HG03378 (cell line): Measurements from ENCODE around the gene BLTP2.
"Not testable (repeated sequence)": the region's sequence is repeated elsewhere in the genome, so short reads cannot be mapped to it uniquely, and the experiment has no call there.

Source experiments
- ATAC-seq: cut with Tn5 transposase; IDR thresholded peaks from one replicate; pipeline ENCODE4 v1.9.1; 2021; ENCODE audit warnings: mild to moderate bottlenecking, moderate library complexity; ENCODE audit not compliant: unreplicated experiment

The BLTP2 gene

DNA sequence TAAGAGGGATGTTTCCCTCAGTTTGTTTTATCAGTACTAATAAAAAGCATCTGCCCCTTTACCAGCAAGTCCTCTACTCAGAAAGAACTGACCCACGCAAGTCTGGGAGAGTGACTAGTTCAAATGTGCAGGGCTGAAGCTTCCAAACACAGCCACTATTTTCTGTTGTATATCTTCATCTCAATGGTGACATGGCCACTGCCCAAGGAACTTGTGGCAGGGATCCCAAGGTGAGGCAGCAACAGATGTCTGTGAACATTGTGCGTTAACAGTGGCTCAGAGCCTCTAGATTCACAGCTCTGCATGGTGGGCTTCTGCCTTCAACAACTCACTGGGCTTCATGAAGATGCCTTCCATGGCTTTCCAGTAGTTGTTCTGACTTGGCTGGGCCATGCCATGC lies 3.7 kb upstream of the BLTP2 start:
- no peak for ATAC-seq

GRCh38 chr17:28646039-28646754 lies 1.2 kb upstream of the BLTP2 start:
- ATAC-seq, result no peak

DNA sequence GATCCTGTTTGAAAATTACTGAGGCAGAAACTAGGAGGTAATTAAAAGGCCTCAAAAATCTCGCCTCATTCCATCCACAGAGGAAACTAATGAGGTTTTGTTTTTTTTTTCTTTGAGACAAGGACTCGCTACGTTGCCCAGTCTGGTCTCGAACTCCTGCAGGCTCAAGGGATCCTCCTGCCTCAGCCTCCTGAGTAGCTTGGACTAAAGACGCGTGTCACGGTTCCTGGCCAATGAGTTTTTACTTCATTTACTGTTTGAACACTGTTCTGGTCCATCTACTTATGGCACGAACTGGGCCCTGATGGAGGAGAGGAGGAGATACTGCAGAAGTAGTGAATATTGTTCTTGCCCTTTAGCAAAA lies 600 bp upstream of the BLTP2 start:
- ATAC-seq, result no peak

- no peak for ATAC-seq
These were observed 773 bp downstream of the BLTP2 start for GRCh38 chr17:28643983-28644786.

DNA sequence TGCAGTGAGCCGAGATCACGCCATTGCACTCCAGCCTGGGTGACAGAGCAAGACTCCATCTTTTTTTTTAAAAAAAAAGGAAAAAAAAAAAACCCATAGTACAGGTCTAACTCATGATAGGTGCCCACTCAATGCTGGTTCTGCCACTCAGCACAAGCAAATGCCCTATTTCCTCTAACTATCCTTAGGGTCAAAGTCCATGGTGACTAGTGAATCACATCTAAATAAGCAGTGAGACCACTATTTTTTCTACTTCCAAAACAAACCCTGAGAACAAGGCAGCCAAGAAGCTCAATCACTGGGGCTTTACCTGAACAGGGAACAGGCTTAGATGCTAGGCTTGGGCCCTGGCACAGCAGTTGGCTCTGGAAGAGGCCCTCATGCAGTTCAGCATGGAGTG lies 3.4 kb downstream of the BLTP2 start:
- no peak for ATAC-seq

GRCh38 chr17:28635506-28635905 lies 9.5 kb downstream of the BLTP2 start:
- no peak for ATAC-seq

- ATAC-seq, result no peak
These were observed 10.6 kb downstream of the BLTP2 start for GRCh38 chr17:28634206-28634865.

- no peak for ATAC-seq
These were observed 18.1 kb downstream of the BLTP2 start for GRCh38 chr17:28626818-28627217.

- ATAC-seq, result no peak
These were observed 20.8 kb downstream of the BLTP2 start for GRCh38 chr17:28624148-28624547.

- no peak for ATAC-seq
These were observed 21.3 kb downstream of the BLTP2 start for GRCh38 chr17:28623696-28624095.

DNA sequence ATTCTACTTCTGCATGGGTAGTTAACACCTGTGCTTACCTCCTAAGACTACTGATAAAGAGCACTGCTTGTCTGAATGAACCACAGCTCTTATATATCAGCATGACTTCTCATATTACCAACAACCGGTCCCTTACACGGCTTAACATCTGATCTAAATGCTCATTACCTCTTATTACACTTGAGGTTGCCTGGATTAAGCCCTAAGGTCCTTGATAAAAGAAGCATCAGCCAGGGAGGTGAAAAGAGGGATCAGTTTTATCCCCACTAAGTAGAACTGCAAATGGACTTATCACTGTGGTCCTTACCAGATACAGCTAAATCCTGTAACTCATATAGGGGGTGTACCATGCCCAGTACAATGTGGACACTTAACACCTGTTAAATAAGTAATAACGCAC lies 22.8 kb downstream of the BLTP2 start:
- no peak for ATAC-seq

GRCh38 chr17:28620010-28620409 lies 24.9 kb downstream of the BLTP2 start:
- no peak for ATAC-seq

GRCh38 chr17:28618464-28618863 lies 26.5 kb downstream of the BLTP2 start:
- ATAC-seq, result no peak

DNA sequence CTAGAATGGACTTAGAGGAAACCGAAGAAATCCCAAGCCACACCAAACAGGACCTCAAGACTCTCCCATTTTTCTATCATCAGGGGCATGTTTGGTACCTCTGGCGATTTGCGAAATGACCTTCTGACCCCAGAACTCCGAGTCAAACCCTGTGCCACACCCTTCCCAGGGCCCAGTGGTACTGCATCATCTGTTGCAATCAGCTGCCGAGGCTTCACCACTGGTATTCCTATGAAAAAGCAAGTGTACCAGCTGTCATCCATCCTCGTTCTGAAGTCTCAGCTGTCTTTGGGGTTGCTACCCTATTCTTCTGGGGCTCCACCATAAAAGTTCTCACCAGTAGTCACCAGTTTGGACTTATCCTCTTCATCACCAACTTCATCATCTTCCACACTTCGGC lies 28.7 kb downstream of the BLTP2 start:
- no peak for ATAC-seq

DNA sequence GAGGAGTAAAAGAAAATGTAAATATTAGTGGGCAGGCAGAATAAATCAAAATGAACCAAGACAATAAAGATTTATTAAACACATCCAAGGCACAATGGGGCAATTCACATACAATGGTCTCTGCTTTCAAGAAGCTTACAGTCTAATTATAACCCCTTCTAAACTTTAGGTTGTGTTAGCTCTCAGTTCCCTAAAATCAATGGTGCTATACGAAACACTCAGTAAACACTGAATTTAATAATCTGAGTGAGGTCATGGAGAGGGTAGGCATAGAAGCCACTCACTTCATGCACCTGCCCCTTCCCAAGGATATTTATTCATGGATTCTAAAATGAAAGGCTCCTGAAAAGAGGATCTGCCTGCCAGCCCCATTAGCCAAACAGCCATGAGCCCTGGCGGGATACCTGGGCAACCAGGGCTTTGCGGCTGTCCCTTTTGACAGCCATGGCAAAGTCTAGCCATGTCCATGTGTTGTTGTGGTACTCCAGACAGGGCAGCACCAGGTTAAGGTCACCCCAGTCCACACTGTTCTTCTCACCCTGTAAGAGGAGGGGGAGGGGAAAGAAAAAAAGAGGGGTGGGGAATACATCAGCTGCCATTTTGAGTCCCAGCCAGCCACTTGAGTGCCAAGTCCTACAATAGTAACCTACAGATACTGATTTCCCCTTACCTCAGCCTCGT lies 29.6 kb downstream of the BLTP2 start:
- ATAC-seq, result no peak

- ATAC-seq, result no peak
These were observed 31.0 kb downstream of the BLTP2 start, which contains the start of gene RSKR for GRCh38 chr17:28613931-28614381. Gene RSKR (minus strand): TSS chr17:28614185. CDS start chr17:28614161, 24 bp downstream.

DNA sequence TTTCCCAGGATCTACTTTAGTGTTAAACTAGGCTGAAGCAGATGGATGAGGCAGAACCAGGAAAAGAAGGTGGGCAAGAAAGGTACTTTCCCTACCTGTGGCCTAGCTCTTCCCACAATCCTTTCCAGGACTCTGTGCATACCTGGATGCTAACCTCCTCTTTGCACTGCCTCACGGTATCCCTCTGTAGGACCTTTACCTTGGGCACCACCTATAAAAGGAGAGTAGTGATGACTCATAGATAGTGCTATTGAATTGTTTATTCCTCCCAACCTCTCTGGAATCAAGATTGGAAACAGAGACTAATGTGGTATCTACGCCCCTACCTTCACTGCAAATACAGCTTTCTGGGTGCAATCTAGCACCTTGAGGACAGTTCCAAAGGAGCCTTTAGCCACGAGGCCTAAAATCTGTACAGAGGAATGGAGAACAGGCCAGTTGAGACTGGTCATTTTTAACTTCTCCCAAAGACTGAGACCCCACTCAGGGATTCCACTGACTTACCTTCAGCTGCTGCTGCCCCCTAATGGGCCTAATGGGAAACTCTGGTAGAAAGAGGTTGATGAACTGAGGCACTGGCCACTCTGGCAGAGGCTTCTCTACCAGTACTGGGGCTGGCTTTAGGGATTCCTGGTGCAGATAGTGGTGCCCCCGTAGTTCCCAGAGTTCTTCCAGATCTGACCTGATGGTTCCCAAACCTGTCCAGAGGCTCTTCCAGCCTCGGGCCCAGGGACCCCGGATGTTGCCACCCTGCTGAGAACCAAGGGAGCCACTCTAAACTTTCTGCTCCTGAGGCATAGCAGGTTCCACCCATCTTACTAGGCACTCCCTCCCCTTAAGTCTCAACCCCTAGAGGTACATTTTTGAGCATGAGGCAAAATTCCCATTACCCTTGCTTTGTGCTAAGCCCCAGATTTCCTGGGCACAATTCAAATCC lies 31.8 kb downstream of the BLTP2 start:
- ATAC-seq, result no peak

DNA sequence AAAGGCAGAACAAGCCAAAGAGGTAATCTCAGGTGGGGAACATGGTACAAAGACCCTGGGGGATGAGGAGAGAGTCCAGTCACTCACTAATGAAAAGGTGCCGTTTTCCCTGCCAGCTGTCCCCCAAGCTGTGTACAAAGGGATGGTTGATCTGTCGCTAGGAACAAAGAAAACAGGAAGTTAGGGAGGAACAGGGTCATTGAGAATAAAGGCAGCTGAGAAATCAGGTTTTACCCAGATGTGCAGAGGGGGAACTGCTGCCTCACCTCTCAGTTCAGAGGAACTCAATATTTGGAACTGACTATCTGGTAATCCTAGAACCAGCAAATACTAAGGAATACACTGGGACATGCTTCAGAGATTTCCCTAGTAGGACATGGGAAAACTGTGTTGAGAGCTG lies 32.4 kb downstream of the BLTP2 start:
- no peak for ATAC-seq

- no peak for ATAC-seq
These were observed 34.6 kb downstream of the BLTP2 start for GRCh38 chr17:28610376-28610775.

- ATAC-seq, result not testable (repeated sequence)
These were observed 40.9 kb downstream of the BLTP2 start for GRCh38 chr17:28604031-28604430.
